Hematopoietic multipotent progenitor cell treated with erythropoietin and hydrocortisone succinate and interleukin-3 and kit ligand, for 6 days (in vitro differentiated cells): ENCODE results near the gene PDE4B.

ENCODE experiments used
- DNase-seq: peaks from one replicate; pipeline ENCODE4 v3.0.0-alpha.2; 2015

Gene PDE4B

GRCh38 chr1:66143651-66144050 is 351.0 kb downstream of the PDE4B start:
- peak; percentile 7 for DNase-seq

DNA sequence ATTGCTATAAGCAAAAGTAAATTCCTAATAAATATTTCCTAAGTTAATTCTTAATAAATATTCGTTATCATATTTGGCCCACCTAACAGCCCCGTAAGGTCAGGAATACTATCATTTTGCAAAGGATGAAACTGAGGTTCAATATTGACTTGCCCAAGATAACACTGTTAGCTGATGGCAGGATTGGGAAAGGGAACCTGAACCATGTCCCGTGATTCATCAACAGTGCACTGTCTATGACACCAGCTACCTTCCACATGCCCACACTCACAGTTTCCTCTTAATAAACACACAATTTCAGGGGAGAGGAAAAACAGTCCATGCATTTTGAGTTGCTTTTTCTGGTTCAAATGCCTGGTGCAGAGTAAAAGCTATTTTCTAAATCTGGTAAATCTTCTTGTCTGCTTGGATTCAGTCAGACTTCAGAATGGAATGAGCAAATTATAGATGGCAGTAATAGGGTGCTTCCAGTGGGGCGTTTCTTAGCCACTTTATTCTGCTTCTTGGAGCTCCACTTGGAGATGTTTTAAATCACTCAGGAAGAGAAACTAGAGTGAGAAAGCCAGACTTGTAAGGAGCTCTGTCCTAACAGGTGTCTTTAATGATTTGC is 354.6 kb downstream of the PDE4B start:
- no peak for DNase-seq

DNA sequence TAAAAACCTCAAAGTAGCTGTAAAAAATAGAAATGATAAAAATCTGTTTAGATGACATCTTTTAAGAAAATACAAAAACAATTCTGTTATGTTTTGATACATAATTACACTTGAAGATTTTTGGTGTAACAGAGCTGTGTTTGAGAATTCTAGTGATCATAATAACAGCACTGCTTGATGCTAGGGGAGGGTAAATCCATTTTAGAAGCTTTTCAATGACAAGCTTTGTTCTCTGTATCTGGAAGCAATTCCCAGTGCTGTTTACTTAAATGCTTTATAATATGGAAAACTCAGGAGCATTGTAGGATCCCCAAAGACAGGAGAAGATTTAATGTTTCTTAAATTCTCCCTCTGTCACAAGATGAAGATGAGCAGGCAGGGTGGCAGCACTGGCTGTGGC is 359.3 kb downstream of the PDE4B start:
- no peak for DNase-seq

- no peak for DNase-seq
These were observed 361.7 kb downstream of the PDE4B start for GRCh38 chr1:66154394-66154793.

- DNase-seq: no peak
These were observed 363.4 kb downstream of the PDE4B start for GRCh38 chr1:66156144-66156543.

DNA sequence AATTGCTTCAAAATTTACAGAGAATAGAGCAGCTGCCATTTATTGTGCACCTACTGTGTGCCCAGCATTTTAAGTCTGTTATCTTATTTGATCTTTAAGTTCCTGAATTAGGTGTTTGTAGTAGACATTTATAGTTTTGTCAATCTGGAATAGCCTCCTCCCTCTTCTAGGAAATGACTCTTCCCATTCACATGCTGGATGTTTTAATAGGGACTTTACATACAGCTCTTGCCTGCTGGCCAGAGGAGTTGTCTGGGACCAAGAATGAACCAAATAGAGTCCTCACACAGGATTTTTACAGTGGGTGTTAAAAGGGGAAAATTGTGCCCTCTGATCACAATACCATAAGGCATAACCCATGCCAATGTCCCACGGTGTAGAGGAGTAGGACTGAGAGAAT is 367.1 kb downstream of the PDE4B start:
- DNase-seq: no peak

DNA sequence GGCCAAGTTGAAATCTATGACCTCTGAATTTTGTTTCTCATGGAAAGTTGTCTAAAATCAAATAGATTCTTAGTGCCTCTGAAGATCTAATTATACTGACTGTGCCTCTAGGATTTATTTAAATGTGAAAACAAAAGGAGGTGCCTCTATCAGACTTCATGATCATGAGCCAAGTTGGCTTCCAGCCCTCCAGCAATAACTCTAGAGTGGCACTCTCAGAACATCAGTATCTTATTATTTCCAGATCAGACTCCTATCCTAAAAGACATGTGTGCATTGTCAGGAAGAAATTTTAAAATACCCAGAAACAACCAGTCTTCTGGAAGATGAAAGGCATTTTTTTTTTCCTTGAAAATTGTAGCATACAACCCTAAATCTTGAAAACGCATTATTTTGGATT is 368.0 kb downstream of the PDE4B start:
- no peak for DNase-seq

GRCh38 chr1:66166753-66167152 is 374.1 kb downstream of the PDE4B start:
- DNase-seq: no peak

DNA sequence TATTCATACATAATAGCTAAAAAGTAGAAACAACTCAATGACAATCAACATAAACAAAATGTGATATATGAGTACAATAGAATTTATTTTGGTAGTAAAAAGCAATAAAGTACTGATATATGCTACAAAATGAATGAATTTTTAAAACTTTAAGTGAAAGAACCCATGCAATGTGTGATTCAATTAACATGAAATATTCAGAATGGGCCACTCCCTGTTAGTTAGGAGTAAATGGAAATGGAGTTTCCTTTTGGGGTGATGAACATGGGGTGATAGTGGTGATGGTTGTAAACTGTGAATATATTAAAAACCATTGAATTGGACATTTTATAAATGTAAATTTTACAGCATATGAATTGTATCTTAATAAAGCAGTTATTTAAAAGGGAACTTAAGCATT is 374.6 kb downstream of the PDE4B start:
- no peak for DNase-seq

DNA sequence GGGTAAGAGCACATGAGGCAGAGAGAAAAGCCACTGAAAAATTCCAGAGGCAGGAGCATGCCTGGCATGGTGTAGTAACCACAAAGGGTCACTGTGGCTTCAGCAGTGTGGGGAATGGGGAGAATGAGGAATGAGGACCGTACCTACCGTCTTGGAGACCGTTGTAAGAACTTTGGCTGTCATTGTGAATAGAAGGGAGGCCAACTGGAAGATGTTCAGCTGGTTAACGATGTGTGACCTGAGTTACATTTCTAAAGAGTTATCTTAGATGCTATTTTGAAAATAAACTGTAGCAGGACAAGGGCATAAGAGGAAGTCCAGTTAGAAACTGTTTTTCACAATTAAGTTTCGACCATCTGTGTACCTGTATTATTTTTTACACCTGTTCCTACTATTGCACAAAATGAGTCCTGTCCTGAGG is 375.8 kb downstream of the PDE4B start:
- no peak for DNase-seq

- DNase-seq: no peak
These were observed 376.4 kb downstream of the PDE4B start for GRCh38 chr1:66168948-66169671.

DNA sequence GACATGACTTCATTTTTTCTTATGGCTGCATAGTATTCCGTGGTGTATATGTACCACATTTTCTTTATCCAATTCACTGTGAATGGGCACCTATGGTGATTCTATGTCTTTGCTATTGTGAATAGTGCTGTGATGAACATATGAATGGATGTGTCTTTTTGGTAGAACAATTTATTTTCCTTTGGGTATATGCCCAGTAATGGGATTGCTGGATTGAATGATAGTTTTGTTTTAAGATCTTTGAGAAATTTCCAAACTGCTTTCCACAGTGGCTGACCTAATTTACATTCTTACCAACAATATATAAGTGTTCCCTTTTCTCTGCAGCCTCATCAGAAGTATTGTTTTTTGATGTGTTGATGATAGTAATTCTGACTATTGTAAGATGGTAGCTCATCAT is 379.6 kb downstream of the PDE4B start:
- no peak for DNase-seq

- DNase-seq: no peak
These were observed 382.4 kb downstream of the PDE4B start for GRCh38 chr1:66175098-66175497.

DNA sequence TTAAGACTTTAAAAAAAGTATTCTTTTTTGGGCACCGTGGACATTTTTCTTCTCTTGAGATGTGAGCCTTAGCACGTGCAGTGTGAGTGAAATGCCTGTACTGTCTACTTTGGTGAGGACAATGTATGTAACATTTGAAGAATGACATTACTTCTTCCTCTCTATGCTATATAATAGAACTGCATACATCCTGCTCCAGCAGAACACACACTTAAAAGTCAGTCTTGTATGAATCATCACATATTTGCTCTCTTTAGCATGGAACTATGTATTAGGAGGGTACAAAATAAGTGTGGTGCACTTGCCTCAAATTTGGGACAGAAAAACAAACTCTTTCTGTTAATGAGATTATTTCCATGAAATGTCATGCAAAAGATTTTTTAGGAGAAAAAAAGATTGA is 382.9 kb downstream of the PDE4B start:
- no peak for DNase-seq

DNA sequence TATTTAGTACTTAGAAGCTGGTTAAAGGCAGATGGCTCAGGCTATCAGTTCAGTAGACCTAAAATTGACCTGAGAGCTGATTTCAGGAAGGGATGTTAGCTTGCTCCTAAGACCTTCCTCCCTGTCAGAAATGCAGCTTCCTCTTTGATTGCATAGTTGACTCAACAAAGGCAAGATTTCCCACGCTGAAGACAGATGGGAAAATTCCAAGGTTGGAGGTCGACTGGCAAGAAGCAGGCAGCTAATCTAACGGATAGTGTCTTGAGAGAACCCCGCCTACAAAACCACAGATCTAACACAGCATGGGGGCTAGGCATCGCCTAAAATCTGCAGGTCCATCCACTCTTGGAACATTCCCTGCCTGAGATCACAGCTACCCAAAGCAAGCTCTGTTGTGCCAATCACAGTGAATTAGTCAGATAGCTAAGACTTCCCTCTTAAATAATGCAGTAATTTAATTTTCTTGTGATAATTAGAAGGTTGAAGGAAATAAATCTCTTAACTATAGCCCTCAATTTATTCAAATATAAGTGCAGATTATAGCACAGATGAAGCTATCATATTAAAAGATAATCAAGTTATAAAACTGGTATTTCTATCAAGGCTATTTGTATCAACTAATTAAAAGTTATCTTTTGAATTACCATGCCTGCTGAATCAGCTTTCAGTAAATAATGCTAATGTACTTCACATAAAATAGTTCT is 383.5 kb downstream of the PDE4B start:
- no peak for DNase-seq

DNA sequence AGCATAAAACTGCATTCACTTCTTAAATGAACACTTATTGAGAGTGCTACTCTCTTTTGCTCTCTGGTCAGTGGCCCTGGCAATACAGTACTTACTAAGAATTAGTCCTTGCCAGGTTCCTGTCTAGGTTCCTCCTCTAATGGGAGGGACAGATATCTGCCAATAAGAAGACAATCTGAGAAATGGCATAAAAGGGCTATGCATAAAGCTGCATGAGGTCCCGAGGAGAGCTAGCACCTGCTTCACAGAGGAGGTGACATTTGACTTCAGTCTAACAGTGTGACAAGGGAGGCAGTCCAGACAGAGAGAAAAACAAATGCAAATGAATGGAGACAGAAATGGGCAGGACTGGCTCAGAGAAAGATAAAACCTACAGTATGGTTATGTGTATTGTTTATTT is 384.1 kb downstream of the PDE4B start:
- no peak for DNase-seq

DNA sequence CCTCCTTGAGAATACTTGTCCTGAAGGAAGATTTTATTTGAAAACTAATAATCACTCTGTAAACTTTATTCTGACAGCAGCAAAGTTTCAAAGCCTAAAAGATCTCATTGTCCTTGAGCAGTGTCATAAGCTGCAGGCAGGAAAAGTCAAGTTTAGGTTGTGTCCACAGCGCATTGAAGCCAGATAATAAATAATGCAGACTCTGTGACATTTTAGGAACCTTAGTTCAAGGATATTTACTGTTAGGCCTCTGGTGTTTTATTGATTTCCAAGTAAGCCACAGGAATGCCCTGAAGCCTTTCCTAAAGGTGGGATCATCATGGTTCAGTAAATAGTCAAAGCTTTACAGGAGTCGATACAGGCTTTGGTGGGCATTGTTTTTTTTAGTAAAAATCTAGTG is 384.8 kb downstream of the PDE4B start:
- no peak for DNase-seq

DNA sequence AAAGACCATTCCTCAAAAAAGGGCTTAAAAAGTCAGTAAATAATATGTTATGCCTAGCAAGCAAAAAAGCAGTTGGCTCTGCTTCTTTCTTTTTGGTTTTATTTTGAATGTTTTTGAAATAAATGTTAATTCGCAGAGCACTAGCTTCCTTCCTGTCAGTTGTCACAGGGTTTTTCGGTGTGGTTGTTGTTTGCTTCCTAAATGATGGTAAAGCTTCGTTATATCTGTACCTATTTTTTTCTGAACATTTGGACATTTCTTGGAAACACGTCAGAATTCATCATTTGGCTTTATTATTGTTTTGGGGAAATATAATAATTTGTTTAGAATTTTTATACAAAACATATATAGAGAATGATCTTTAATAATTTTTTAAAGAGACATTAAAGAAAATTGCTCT is 389.3 kb downstream of the PDE4B start:
- no peak for DNase-seq

GRCh38 chr1:66182551-66183178 is 390.0 kb downstream of the PDE4B start:
- no peak for DNase-seq

GRCh38 chr1:66183400-66183799 is 390.7 kb downstream of the PDE4B start:
- no peak for DNase-seq

GRCh38 chr1:66197120-66197519 is 404.4 kb downstream of the PDE4B start:
- no peak for DNase-seq

DNA sequence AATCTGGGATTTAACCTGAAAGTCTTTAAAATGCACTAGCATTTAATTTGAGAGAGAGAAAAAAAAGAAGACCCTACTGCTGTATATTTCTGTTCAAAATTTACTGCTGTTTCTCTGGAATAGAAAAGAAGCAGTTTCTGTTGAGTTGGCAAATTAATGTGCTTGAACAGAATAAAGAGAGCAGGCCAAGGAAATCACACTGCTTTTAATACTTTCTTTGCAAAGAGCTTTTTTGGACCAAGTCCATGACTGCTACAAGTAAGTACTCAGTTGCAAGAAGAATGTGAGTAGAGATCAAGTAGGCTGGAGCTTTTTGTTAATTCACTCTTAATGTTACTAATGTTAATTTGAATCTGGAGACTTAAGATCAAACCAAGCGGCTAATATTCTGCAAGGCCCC is 405.1 kb downstream of the PDE4B start:
- DNase-seq: no peak

- DNase-seq: no peak
These were observed 414.0 kb downstream of the PDE4B start for GRCh38 chr1:66206563-66207144.

DNA sequence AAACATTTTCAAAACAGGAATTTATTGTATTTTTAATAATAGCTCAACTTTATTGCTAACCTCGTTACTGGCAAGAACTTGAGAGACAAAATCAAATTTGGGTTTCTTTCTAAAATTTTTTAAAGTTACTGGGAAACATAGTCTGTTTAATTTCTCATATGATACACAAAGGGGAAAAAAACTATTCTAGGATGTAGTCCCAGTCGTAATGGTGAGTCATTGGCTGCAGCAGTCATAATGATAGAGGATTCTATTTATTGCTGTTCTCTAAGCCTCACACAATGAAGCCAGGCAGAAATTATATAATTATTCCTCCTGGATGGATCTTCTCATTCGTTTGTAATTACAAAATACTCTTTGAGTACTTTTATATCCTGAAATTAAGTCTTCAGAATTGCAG is 414.8 kb downstream of the PDE4B start:
- no peak for DNase-seq
